NCI-H146 treated with DMSO at 0.1 percent for 48 hours (cell line): ENCODE results near the gene CNTRL.
"Not testable (repeated sequence)": the region's sequence is repeated elsewhere in the genome, so short reads cannot be mapped to it uniquely, and the experiment has no call there.

Experiments
- DNase-seq: peaks from one replicate; lab custom pipeline; 2025; ENCODE audit not compliant: unreplicated experiment; lab: John Stamatoyannopoulos, UW

Gene CNTRL

GRCh38 chr9:121172726-121173487 lies 98.2 kb downstream of the CNTRL start:
- DNase-seq: no peak

- DNase-seq: no peak
These were observed 98.7 kb downstream of the CNTRL start for GRCh38 chr9:121173501-121173900.

- no peak for DNase-seq
These were observed 104.1 kb downstream of the CNTRL start for GRCh38 chr9:121178676-121179372.

DNA sequence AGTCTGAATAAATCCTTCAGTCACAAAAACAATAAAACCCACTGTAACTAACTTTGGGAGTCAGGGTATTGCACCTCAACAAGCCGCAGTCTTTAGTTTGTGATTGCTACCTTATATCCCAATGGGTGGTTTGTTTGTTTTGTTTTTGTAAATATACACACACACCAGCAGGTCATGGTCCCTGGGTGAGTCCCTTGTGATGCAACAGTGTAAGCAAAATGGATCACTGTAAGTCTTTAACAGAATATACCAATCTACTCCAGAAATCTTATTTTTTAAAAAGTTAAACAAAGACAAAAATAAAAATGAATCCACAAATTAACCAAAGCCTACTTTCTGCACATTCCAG lies 104.6 kb downstream of the CNTRL start:
- not testable (repeated sequence) for DNase-seq

DNA sequence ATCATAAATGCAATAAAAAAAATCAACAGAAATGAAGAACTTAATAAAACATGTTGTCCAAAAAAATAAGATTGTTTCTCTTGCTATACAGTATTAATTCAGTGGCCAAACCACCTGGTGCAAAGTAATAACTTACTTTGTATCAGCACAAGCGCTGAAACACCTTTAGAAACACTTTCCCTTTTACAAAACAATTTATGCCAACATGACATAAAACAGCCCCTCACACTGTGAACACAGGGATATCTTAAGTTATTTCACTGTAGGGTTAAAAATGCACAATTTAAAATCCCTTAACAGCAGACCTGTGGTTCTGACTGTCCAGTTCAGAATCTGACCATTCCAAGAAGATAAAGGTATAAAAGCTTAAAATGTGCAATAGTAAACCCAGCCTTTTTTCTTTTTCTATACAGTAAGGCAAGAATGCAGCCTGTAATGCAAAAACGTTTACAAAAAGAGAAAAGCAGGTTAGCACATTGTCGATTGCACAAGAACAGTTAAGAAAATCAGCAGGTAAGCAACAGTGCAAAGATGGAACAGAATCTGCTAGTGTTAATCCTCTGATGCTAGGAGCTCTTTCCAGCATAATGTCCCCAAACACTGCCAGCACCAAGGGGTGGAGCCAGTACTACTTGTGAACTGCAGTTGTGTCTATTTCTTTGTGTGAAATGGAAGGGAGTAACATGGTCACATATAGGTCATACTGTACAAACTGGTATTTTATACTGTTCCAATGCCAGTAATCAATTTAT lies 105.4 kb downstream of the CNTRL start:
- DNase-seq: no peak

DNA sequence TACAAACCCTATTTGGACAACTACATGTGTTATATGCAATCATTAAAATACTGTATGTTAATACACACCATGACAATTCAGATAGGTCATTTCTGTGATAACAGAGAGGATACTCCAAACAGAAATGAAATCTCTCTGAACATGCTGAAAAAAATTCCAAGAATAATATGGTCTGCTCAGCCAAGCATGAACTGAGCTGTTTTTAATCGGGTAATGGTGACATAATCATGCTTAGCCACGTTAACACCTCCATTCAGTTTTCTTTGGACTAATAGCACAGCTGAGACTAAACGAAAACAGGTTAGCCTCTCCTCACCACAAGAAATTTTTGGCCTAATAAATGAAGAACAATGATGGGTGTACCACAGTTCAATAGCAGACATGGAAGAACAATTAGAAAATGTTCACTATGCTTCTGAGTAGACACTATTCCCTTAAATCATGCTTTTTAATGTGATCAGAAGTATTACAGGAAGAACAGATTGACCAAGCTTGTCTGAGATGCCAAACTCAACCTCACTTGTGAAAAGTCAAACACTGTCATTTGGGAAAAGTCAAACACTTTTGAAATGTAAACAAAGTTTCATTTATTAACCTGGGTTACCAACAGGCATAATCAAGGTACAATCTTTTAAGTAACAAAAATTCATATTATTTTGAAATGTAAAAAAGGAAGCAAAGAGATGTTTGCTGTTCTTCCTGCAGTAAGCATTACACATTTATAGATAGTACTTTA lies 107.5 kb downstream of the CNTRL start:
- DNase-seq: no peak

- DNase-seq: no peak
These were observed 108.2 kb downstream of the CNTRL start for GRCh38 chr9:121182989-121183388.

DNA sequence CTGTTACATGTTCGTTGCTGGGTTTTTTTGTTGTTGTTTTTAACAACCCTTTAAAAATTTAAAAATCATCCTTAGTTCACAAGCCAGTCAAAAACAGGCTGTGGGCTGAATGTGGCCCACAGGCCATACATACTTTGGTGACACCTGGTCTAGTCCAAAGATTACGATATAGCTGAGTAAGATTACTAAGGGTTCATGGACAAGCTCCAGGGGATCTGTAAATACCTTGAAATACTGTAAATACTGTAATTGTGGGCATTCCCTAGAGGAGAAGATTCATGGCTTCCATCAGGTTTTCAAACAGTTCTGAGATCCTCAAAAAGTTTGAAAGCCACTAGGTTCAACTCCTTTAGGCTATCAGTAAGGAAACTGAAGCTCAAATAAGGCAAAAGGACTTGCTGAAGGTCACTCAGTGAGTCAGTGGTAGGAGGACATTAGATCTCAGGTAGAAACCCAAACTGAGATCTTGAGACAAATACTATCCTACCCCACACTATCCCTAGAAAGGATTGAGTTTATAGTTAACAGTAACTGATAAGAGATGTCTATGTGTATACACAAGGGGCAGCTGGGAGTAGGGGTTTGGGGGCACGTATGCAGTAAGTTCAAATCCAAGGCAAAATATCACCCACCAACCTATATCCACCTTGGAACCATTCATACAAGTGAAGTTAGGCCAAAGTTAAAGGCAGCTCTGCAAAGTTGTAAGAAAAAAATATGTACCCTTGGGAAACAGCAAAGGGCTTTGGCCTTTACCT lies 109.1 kb downstream of the CNTRL start:
- DNase-seq: no peak

DNA sequence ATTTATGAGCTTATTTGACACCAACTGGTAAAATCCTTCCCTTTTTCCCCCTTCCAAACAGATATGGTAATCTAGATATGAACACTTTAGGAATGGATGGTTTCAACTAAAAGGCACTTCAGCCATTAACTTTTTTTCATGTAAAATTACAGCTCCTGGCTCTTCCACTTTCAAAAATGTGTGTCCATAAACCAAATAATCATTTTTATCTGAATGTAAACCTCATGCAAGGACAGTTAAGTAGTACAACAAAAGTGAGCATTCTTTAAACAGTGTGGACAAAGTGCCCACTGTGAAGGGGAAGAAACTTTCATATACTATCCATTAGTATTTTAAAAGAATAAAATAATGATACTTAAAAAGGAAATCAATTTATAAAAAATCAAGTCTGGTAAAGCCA lies 109.7 kb downstream of the CNTRL start:
- DNase-seq: no peak

GRCh38 chr9:121185178-121185745 lies 110.5 kb downstream of the CNTRL start:
- DNase-seq: no peak

DNA sequence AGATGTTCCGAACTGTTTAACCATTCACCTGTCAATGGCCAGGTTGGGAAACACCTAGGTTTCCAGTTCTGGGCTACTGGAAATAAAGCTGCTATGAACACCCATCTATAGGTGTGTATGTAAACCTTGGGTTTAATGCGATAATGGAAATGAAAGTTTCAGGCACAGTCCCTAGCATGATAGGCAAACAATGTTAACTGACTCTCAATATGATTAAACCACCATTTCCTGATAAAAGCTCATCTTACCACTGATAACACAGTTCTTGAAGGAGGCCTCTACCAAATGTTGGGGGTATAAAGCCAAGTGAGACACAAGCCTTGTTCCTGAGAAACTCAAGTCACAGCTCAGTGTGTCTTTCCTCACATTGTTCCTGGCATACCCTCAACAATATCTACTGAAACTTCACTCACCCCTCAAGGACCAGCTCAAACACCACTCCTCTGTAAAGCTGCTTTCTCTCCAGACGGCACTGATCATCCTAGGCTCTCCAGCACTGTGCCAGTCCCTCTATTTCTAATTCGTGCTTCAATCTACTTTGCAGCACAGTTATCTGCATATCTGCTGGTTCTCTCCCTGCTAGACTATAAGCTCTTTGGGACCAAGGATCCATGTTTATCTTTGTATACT lies 111.1 kb downstream of the CNTRL start:
- no peak for DNase-seq

DNA sequence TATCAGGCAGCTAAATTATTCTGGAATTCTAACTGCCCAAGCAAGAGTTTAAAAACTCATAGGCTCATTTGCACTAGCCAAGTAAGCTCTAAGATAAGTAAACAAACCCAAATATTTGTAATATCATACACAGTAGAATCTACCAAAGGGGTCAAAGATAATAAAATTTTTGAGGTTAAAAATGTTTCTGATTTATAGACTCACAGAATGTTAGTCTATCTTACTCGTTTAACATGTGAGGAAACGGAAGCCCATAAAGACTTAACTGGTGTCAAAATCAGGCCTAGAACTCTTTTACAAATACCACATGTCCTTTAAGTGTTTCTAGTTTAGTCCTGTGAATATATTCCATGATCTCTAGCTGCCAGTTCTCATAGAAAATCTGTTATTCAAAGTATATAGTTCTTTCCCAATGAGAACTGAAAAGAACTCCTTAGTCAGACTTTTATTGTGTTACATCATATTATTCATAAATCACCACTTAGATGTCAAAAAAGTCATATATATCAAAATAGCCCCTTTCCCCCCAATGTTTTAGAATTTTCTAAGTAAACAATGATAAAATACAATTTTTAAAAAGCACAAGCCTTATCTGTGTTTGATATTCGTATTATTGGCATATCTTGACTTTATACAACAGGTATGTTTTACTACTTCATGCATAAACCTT lies 113.0 kb downstream of the CNTRL start:
- DNase-seq: no peak

DNA sequence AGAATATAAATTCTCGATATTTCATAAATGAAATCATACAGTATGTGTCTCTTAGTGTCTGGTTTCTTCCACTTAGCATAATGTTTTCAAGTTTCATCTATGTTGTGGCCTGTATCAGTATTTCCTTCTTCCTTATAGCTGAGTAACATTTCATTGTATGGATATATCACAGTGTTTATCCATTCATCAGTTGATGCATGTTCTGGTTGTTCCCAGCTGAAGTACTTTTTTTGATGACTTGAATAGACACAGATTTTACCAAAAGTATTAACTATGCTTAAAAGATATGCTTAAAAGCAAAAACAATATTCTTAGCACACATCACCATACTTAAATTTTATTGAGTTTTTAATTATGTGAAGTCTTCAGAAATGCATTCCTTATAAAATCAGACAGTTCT lies 114.3 kb downstream of the CNTRL start:
- no peak for DNase-seq

DNA sequence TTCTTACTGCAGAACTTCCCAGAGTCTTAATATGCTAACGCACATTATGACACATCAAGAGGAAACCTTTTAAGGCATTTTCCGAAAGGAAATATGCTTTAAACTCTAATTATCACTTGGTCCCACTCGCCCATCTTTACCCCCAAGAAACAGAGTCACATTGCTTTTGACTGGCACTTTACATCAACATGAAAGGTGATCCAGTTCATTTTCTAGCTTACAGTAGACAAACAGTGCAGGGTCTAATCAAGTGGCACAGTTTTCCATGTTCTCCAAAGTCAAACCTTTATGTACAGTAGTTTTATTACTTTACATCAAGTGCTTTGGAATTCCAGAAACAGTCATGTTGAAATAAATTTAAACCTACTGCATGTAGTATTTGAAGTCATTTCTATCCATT lies 114.9 kb downstream of the CNTRL start:
- DNase-seq: no peak

DNA sequence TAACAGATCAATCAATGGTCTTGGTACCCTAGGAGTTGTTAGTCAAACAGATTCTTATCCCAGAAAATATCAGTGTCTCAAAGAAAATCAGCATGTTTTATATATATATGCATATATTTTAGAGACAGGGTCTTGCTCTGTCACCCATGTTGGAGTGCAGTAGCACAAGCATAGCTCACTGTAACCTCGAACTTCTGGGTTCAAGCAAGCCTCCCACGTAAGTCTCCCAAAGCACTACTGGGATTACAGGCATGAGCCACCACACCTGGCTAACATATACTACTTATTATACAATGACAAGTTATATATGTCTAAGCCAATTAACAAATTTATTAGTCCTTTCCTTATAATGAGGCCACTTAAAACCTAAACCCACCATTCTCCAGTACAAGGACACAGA lies 116.5 kb downstream of the CNTRL start:
- DNase-seq: no peak

- DNase-seq: no peak
These were observed 117.8 kb downstream of the CNTRL start for GRCh38 chr9:121192518-121192917.

DNA sequence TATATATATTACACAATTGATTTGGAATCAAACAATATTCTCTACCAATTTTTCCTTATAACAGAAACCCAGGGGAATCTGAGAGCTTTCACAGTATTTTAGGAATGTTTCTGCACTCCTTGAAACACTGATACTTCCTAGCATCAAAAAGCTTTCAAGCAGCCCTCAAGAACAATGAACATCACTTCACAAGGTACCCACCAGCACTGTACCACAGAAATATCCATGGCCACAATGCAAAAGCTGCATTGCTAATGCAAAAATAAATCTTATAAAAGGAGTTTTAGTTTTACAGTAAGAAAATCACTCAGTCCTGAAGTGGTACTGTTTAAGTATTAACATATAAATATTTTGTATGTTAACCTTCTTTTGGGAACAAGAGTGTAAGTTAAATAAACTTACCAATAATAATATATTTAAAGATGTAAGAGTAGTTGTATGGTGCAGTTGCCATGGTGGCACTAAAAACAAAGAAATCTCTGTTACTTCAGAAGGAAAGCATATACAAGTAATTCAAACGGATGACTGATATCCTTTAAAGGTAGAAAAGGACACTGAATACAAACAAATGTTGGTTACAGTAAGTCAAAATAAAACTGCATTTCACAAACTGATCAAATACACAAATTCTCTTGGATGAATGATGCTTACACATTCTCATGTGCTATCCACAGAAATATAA lies 118.3 kb downstream of the CNTRL start:
- no peak for DNase-seq

DNA sequence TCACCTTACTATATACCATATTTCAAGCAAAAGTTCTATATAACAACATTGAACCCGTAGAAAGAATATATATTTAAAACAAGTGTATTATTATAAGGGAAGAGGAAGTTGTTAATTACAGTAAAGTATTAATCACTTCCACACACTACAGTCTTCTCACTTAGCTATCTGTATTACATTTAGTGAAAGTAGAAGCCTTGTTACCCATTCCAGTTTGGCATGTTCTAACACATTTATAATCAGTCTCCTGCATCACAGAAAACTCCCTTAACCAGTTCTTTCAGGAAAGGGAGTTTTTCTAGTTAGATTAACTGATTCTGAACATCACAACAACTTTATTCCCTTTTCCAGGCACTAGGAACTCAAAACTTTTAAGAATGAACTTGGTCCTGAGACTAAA lies 120.0 kb downstream of the CNTRL start:
- no peak for DNase-seq

GRCh38 chr9:121196389-121196788 lies 121.6 kb downstream of the CNTRL start:
- no peak for DNase-seq
